ENCODE results near the gene FRMPD4.

The FRMPD4 gene

DNA sequence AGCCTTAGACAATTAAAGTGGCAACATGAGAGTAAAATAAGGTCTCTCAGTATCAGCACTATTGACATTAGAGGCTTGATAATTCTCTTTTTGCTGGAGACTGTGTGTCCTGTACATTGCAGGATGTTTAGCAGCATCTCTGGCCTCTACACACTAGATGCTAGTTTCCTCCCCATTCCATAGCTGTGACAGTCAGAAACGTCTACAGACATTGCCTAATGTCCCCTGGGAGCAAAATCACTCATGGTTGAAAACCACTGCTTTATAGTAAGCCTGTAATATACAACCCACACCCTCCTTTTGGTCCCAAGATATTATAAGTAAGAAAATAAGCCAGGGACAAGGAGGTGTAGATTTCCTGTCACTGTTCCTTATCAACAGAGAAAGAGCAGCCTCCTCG is 166.0 kb downstream of the FRMPD4 start:
- TF ChIP-seq ZNF70 (CRISPR knock-in tag; IDR thresholded peaks at IDR 0.05) (no peak), CSDC2 (CRISPR knock-in tag; IDR thresholded peaks at IDR 0.05) (no peak), SNAI2 (CRISPR knock-in tag; IDR thresholded peaks at IDR 0.05) (no peak), GLIS3 (CRISPR knock-in tag; IDR thresholded peaks at IDR 0.05) (no peak), RARB (CRISPR knock-in tag; IDR thresholded peaks at IDR 0.05) (no peak)
- no peak for ATAC-seq

DNA sequence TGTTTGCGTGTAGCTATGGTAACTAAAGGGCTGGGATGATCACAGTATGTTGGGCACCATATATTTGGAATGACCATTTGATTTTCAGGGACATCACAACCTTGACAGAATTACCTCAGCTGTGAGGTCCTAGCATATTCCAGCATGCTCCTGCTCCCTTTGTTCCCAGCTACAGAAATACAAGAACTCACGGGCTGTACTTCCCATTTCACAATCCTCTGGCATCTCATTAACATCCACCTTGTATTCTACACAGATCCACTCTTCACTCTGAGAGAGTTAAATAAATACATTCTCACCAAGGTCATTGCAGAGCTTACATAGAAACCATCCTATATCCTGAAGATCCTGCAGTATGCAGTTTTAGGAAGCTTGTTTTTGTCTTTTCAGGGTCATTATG is 169.7 kb downstream of the FRMPD4 start:
- TF ChIP-seq ESRRG (CRISPR knock-in tag; IDR thresholded peaks at IDR 0.05) (no peak), ZFP3 (CRISPR knock-in tag; IDR thresholded peaks at IDR 0.05) (no peak), PPARA (CRISPR knock-in tag; IDR thresholded peaks at IDR 0.05; ENCODE audit: borderline replicate concordance) (no peak), CSDC2 (CRISPR knock-in tag; IDR thresholded peaks at IDR 0.05) (no peak)
- TF ChIP-seq, protein P1, sequence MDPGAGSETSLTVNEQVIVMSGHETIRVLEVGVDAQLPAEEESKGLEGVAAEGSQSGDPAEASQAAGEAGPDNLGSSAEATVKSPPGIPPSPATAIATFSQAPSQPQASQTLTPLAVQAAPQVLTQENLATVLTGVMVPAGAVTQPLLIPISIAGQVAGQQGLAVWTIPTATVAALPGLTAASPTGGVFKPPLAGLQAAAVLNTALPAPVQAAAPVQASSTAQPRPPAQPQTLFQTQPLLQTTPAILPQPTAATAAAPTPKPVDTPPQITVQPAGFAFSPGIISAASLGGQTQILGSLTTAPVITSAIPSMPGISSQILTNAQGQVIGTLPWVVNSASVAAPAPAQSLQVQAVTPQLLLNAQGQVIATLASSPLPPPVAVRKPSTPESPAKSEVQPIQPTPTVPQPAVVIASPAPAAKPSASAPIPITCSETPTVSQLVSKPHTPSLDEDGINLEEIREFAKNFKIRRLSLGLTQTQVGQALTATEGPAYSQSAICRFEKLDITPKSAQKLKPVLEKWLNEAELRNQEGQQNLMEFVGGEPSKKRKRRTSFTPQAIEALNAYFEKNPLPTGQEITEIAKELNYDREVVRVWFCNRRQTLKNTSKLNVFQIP (CRISPR knock-in tag; IDR thresholded peaks at IDR 0.05; ENCODE audit: borderline replicate concordance, low read depth) = no peak
- ATAC-seq = no peak

DNA sequence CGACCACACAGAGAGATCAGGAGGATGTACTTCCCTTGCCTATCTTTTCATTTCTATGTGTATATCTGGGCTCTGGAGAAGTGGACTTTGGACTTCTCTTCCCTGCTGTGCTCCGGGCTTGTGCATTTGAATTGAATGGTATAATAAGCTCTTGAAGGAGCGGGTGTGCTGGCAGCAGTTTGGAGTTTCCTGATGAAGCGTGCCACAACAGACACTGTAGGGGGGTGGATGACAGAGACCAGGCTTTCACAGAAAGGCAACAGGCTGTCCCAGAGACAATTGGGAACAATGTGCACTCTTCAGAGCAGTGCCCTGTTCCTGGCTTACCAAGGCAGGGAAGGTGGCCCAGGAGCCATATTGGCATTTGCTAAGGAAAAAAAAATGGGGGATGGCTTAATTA is 170.1 kb downstream of the FRMPD4 start:
- no peak for TF ChIP-seq ESRRG (CRISPR knock-in tag; IDR thresholded peaks at IDR 0.05)
- TF ChIP-seq, protein P1 (CRISPR knock-in tag; IDR thresholded peaks at IDR 0.05; ENCODE audit: borderline replicate concordance, low read depth) = no peak
- TF ChIP-seq TCF4 (CRISPR knock-in tag; IDR thresholded peaks at IDR 0.05; ENCODE audit: borderline replicate concordance) = no peak
- TF ChIP-seq, protein P2, sequence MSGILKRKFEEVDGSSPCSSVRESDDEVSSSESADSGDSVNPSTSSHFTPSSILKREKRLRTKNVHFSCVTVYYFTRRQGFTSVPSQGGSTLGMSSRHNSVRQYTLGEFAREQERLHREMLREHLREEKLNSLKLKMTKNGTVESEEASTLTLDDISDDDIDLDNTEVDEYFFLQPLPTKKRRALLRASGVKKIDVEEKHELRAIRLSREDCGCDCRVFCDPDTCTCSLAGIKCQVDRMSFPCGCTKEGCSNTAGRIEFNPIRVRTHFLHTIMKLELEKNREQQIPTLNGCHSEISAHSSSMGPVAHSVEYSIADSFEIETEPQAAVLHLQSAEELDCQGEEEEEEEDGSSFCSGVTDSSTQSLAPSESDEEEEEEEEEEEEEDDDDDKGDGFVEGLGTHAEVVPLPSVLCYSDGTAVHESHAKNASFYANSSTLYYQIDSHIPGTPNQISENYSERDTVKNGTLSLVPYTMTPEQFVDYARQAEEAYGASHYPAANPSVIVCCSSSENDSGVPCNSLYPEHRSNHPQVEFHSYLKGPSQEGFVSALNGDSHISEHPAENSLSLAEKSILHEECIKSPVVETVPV (CRISPR knock-in tag; IDR thresholded peaks at IDR 0.05) = no peak
- no peak for TF ChIP-seq BACH2 (CRISPR knock-in tag; IDR thresholded peaks at IDR 0.05; ENCODE audit: borderline replicate concordance)
- no peak for TF ChIP-seq GLIS3 (CRISPR knock-in tag; IDR thresholded peaks at IDR 0.05)
- TF ChIP-seq OSR1 (CRISPR knock-in tag; IDR thresholded peaks at IDR 0.05) = no peak
- TF ChIP-seq RARB (CRISPR knock-in tag; IDR thresholded peaks at IDR 0.05) = no peak
- TF ChIP-seq, protein P3, sequence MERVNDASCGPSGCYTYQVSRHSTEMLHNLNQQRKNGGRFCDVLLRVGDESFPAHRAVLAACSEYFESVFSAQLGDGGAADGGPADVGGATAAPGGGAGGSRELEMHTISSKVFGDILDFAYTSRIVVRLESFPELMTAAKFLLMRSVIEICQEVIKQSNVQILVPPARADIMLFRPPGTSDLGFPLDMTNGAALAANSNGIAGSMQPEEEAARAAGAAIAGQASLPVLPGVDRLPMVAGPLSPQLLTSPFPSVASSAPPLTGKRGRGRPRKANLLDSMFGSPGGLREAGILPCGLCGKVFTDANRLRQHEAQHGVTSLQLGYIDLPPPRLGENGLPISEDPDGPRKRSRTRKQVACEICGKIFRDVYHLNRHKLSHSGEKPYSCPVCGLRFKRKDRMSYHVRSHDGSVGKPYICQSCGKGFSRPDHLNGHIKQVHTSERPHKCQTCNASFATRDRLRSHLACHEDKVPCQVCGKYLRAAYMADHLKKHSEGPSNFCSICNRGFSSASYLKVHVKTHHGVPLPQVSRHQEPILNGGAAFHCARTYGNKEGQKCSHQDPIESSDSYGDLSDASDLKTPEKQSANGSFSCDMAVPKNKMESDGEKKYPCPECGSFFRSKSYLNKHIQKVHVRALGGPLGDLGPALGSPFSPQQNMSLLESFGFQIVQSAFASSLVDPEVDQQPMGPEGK (CRISPR knock-in tag; IDR thresholded peaks at IDR 0.05; ENCODE audit: borderline replicate concordance) = no peak
- TF ChIP-seq TOX (CRISPR knock-in tag; IDR thresholded peaks at IDR 0.05; ENCODE audit: borderline replicate concordance) = no peak
- no peak for TF ChIP-seq PPARA (CRISPR knock-in tag; IDR thresholded peaks at IDR 0.05; ENCODE audit: borderline replicate concordance)
- TF ChIP-seq ARNTL (CRISPR knock-in tag; IDR thresholded peaks at IDR 0.05; ENCODE audit: borderline replicate concordance, low read depth) = no peak
- TF ChIP-seq, protein P4, sequence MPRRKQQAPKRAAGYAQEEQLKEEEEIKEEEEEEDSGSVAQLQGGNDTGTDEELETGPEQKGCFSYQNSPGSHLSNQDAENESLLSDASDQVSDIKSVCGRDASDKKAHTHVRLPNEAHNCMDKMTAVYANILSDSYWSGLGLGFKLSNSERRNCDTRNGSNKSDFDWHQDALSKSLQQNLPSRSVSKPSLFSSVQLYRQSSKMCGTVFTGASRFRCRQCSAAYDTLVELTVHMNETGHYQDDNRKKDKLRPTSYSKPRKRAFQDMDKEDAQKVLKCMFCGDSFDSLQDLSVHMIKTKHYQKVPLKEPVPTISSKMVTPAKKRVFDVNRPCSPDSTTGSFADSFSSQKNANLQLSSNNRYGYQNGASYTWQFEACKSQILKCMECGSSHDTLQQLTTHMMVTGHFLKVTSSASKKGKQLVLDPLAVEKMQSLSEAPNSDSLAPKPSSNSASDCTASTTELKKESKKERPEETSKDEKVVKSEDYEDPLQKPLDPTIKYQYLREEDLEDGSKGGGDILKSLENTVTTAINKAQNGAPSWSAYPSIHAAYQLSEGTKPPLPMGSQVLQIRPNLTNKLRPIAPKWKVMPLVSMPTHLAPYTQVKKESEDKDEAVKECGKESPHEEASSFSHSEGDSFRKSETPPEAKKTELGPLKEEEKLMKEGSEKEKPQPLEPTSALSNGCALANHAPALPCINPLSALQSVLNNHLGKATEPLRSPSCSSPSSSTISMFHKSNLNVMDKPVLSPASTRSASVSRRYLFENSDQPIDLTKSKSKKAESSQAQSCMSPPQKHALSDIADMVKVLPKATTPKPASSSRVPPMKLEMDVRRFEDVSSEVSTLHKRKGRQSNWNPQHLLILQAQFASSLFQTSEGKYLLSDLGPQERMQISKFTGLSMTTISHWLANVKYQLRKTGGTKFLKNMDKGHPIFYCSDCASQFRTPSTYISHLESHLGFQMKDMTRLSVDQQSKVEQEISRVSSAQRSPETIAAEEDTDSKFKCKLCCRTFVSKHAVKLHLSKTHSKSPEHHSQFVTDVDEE (CRISPR knock-in tag; IDR thresholded peaks at IDR 0.05) = no peak
- no peak for TF ChIP-seq ZNF8 (CRISPR knock-in tag; IDR thresholded peaks at IDR 0.05)
- TF ChIP-seq ZNF565 (CRISPR knock-in tag; conservative IDR thresholded peaks at IDR 0.05; ENCODE audit: low read depth) = no peak
- TF ChIP-seq ISL1 (CRISPR knock-in tag; IDR thresholded peaks at IDR 0.05) = no peak
- no peak for TF ChIP-seq ZFP3 (CRISPR knock-in tag; IDR thresholded peaks at IDR 0.05)
- TF ChIP-seq, protein P5, sequence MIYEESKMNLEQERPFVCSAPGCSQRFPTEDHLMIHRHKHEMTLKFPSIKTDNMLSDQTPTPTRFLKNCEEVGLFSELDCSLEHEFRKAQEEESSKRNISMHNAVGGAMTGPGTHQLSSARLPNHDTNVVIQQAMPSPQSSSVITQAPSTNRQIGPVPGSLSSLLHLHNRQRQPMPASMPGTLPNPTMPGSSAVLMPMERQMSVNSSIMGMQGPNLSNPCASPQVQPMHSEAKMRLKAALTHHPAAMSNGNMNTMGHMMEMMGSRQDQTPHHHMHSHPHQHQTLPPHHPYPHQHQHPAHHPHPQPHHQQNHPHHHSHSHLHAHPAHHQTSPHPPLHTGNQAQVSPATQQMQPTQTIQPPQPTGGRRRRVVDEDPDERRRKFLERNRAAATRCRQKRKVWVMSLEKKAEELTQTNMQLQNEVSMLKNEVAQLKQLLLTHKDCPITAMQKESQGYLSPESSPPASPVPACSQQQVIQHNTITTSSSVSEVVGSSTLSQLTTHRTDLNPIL (CRISPR knock-in tag; IDR thresholded peaks at IDR 0.05; ENCODE audit: low read depth) = no peak
- TF ChIP-seq CSDC2 (CRISPR knock-in tag; IDR thresholded peaks at IDR 0.05) = no peak
- TF ChIP-seq SNAI2 (CRISPR knock-in tag; IDR thresholded peaks at IDR 0.05) = no peak
- no peak for ATAC-seq

Data from SK-N-SH treated with all-trans-retinoic acid at 6 μM for 48 hours (cell line).